Measurements from ENCODE around the gene CNTRL. TPM values are rescaled to one million over a fixed set of nuclear protein-coding genes. Genes with fewer than 3 reads are reported as not detected.

The CNTRL gene
- total and polyA plus RNA-seq, 4 donors: 1.6 to 8.7 (median 4.4) TPM

GRCh38 chr9:121038362-121038761 lies 36.4 kb upstream of the CNTRL start:
- no peak for DNase-seq (ENCODE audit: low spot score)
- peaks cover 3 to 70% (median 57%) of the 10 kb centered on the region in 4 donors for H3K36me3 ChIP-seq (ENCODE audit: control insufficient read depth in 4 of 4, insufficient read depth in 3 of 4, low read depth in 1 of 4, low read length in 3 of 4)
- no peaks in the 10 kb centered on the region for H3K27me3 ChIP-seq (ENCODE audit: control insufficient read depth in 4 of 4, insufficient read depth in 4 of 4, low read length in 3 of 4)
- 97% methylated on average over 2 of the region's 2 CpGs for whole genome bisulfite sequencing
- no peak for TF ChIP-seq GABPA (IDR thresholded peaks at IDR 0.05 in 1 of 2, conservative IDR thresholded peaks at IDR 0.05 in 1 of 2)
- no peak for TF ChIP-seq SP1 (IDR thresholded peaks at IDR 0.05)
- TF ChIP-seq FOXA1 (IDR thresholded peaks at IDR 0.05): no peak
- no peak for TF ChIP-seq RXRA (IDR thresholded peaks at IDR 0.05)
- TF ChIP-seq TAF1 (conservative IDR thresholded peaks at IDR 0.05): no peak
- TF ChIP-seq YY1 (IDR thresholded peaks at IDR 0.05): no peak
- no peak overlapping the region for H3K4me3 ChIP-seq (ENCODE audit: low read depth in 1 of 3, low read length in 3 of 3)
- no peak overlapping the region for H3K27ac ChIP-seq (ENCODE audit: low read depth in 1 of 2, low read length in 2 of 2)
- no peaks in the 10 kb centered on the region for H3K9me3 ChIP-seq (ENCODE audit: control insufficient read depth in 4 of 4, low read length in 3 of 4)
- H3K4me1 ChIP-seq (ENCODE audit: control insufficient read depth in 4 of 4, insufficient read depth in 4 of 4, low read length in 3 of 4): peaks cover 0 to 2% (median 0%) of the 10 kb centered on the region in 4 donors
- H3K9ac ChIP-seq (ENCODE audit: low read depth in 1 of 2, low read length in 2 of 2): no peak overlapping the region

- no peaks in the 10 kb centered on the region for H3K27me3 ChIP-seq (ENCODE audit: control insufficient read depth in 4 of 4, insufficient read depth in 4 of 4, low read length in 3 of 4)
- peaks cover 0 to under 1% (median 0%) of the 10 kb centered on the region in 4 donors for H3K4me1 ChIP-seq (ENCODE audit: control insufficient read depth in 4 of 4, insufficient read depth in 4 of 4, low read length in 3 of 4)
- no peak for TF ChIP-seq SP1 (IDR thresholded peaks at IDR 0.05)
- H3K4me3 ChIP-seq (ENCODE audit: low read depth in 1 of 3, low read length in 3 of 3): no peak overlapping the region
- no peaks in the 10 kb centered on the region for H3K9me3 ChIP-seq (ENCODE audit: control insufficient read depth in 4 of 4, low read length in 3 of 4)
- no peak overlapping the region for H3K27ac ChIP-seq (ENCODE audit: low read depth in 1 of 2, low read length in 2 of 2)
- no peak for DNase-seq (ENCODE audit: low spot score)
- peaks cover 3 to 67% (median 54%) of the 10 kb centered on the region in 4 donors for H3K36me3 ChIP-seq (ENCODE audit: control insufficient read depth in 4 of 4, insufficient read depth in 3 of 4, low read depth in 1 of 4, low read length in 3 of 4)
- H3K9ac ChIP-seq (ENCODE audit: low read depth in 1 of 2, low read length in 2 of 2): no peak overlapping the region
These were observed 36.0 kb upstream of the CNTRL start for GRCh38 chr9:121038804-121039203.

- H3K4me3 ChIP-seq (ENCODE audit: low read depth in 1 of 3, low read length in 3 of 3): peak overlapping the region; percentile 69 to 98 (median 94)
- 51% methylated on average over 2 of the region's 2 CpGs for WGBS
These were observed 26.6 kb upstream of the CNTRL start for GRCh38 chr9:121048175-121048574.

More at GRCh38 chr9:121048175-121048574, 26.6 kb upstream of the CNTRL start:
- peaks cover 3 to 24% (median 16%) of the 10 kb centered on the region in 4 donors for H3K4me1 ChIP-seq (ENCODE audit: control insufficient read depth in 4 of 4, insufficient read depth in 4 of 4, low read length in 3 of 4)
- DNase-seq (ENCODE audit: low spot score): no peak
- peaks cover 1 to 10% (median 7%) of the 10 kb centered on the region in 4 donors for H3K36me3 ChIP-seq (ENCODE audit: control insufficient read depth in 4 of 4, insufficient read depth in 3 of 4, low read depth in 1 of 4, low read length in 3 of 4)
- no peaks in the 10 kb centered on the region for H3K9me3 ChIP-seq (ENCODE audit: control insufficient read depth in 4 of 4, low read length in 3 of 4)
- TF ChIP-seq CTCF (IDR thresholded peaks at IDR 0.05; ENCODE audit: low read depth, low read length, missing input control) (no peak), HNF4G (IDR thresholded peaks at IDR 0.05) (no peak), RAD21 (IDR thresholded peaks at IDR 0.05) (no peak), MAX (IDR thresholded peaks at IDR 0.05) (no peak), GABPA (IDR thresholded peaks at IDR 0.05 in 1 of 2, conservative IDR thresholded peaks at IDR 0.05 in 1 of 2) (no peak), YY1 (IDR thresholded peaks at IDR 0.05) (no peak), JUND (IDR thresholded peaks at IDR 0.05) (no peak), NR2F2 (IDR thresholded peaks at IDR 0.05) (no peak), TAF1 (conservative IDR thresholded peaks at IDR 0.05) (no peak), HNF4A (conservative IDR thresholded peaks at IDR 0.05) (no peak), EGR1 (IDR thresholded peaks at IDR 0.05; ENCODE audit: low read depth in 2 of 2) (no peak), RXRA (IDR thresholded peaks at IDR 0.05) (no peak)
- TF ChIP-seq, protein P1, sequence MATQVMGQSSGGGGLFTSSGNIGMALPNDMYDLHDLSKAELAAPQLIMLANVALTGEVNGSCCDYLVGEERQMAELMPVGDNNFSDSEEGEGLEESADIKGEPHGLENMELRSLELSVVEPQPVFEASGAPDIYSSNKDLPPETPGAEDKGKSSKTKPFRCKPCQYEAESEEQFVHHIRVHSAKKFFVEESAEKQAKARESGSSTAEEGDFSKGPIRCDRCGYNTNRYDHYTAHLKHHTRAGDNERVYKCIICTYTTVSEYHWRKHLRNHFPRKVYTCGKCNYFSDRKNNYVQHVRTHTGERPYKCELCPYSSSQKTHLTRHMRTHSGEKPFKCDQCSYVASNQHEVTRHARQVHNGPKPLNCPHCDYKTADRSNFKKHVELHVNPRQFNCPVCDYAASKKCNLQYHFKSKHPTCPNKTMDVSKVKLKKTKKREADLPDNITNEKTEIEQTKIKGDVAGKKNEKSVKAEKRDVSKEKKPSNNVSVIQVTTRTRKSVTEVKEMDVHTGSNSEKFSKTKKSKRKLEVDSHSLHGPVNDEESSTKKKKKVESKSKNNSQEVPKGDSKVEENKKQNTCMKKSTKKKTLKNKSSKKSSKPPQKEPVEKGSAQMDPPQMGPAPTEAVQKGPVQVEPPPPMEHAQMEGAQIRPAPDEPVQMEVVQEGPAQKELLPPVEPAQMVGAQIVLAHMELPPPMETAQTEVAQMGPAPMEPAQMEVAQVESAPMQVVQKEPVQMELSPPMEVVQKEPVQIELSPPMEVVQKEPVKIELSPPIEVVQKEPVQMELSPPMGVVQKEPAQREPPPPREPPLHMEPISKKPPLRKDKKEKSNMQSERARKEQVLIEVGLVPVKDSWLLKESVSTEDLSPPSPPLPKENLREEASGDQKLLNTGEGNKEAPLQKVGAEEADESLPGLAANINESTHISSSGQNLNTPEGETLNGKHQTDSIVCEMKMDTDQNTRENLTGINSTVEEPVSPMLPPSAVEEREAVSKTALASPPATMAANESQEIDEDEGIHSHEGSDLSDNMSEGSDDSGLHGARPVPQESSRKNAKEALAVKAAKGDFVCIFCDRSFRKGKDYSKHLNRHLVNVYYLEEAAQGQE (IDR thresholded peaks at IDR 0.05): no peak
- H3K27me3 ChIP-seq (ENCODE audit: control insufficient read depth in 4 of 4, insufficient read depth in 4 of 4, low read length in 3 of 4): no peaks in the 10 kb centered on the region
- no peak overlapping the region for H3K27ac ChIP-seq (ENCODE audit: low read depth in 1 of 2, low read length in 2 of 2)
- peak overlapping the region; percentile 75 to 89 for H3K9ac ChIP-seq (ENCODE audit: low read depth in 1 of 2, low read length in 2 of 2)

Measured in liver (tissue), 9 donors.